Rectal smooth muscle tissue (tissue), 1 donor: Measurements from ENCODE around the gene POLE.
"Not testable (repeated sequence)": the region's sequence is repeated elsewhere in the genome, so short reads cannot be mapped to it uniquely, and the experiment has no call there.

Source experiments
- H3K27ac ChIP-seq: one replicate; pipeline ENCODE4 v1.7.0; 2013; ENCODE audit warnings: low read depth, low read length, inconsistent platforms
- H3K27me3 ChIP-seq: one replicate; pipeline ENCODE4 v1.7.0; 2013; ENCODE audit warnings: low read length; ENCODE audit not compliant: control insufficient read depth, insufficient read depth
- H3K36me3 ChIP-seq: one replicate; pipeline ENCODE4 v1.7.0; 2013; ENCODE audit warnings: low read length; ENCODE audit not compliant: control insufficient read depth, insufficient read depth
- H3K4me1 ChIP-seq: one replicate; pipeline ENCODE4 v1.7.0; 2013; ENCODE audit warnings: low read length; ENCODE audit not compliant: control insufficient read depth, insufficient read depth
- H3K4me3 ChIP-seq: one replicate; pipeline ENCODE4 v1.7.0; 2013; ENCODE audit warnings: low read length
- H3K9ac ChIP-seq: one replicate; pipeline ENCODE4 v1.7.0; 2013; ENCODE audit warnings: low read length

Gene POLE

GRCh38 chr12:132694888-132695287, 7.7 kb upstream of the POLE start:
- H3K27ac ChIP-seq, H3K36me3 ChIP-seq, H3K4me3 ChIP-seq, H3K4me1 ChIP-seq, H3K9ac ChIP-seq, H3K27me3 ChIP-seq: not testable (repeated sequence)

DNA sequence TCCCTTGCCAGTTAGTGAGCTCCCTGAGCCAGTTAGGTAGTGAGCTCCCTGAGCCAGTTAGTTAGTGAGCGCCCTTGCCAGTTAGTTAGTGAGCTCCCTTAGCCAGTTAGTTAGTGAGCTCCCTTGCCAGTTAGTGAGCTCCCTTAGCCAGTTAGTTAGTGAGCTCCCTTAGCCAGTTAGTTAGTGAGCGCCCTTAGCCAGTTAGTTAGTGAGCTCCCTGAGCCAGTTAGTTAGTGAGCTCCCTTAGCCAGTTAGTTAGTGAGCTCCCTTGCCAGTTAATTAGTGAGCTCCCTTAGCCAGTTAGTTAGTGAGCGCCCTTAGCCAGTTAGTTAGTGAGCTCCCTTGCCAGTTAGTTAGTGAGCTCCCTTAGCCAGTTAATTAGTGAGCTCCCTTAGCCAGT, 4.9 kb upstream of the POLE start:
- not testable (repeated sequence) for H3K4me1 ChIP-seq, H3K27ac ChIP-seq, H3K9ac ChIP-seq, H3K36me3 ChIP-seq, H3K4me3 ChIP-seq, H3K27me3 ChIP-seq

DNA sequence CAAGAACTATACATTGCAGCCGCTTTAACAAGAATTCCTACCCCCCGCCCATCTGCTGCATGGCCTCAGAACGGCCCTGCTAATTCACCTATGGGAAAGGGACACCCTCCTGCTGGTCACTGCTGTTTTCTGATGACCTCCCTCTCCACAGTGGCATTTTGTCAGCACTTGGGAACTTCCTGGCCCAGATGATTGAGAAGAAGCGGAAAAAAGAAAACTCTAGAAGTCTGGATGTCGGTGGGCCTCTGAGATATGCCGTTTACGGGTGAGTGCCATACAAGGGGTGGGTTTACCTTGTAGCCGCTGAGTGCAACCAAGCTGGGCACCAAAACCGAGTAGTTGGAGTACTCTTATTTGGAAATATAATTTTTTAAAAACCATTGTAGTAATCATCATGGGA, 3.0 kb upstream of the POLE start:
- no peak overlapping the region for H3K27ac ChIP-seq
- H3K27me3 ChIP-seq: no peaks in the 10 kb centered on the region
- no peaks in the 10 kb centered on the region for H3K4me1 ChIP-seq
- no peak overlapping the region for H3K4me3 ChIP-seq
- H3K36me3 ChIP-seq: no peaks in the 10 kb centered on the region
- H3K9ac ChIP-seq: no peak overlapping the region

- Histone ChIP-seq H3K4me3 (peak overlapping the region; percentile 16), H3K27ac (no peak overlapping the region), H3K4me1 (no peaks in the 10 kb centered on the region), H3K36me3 (no peaks in the 10 kb centered on the region), H3K9ac (no peak overlapping the region), H3K27me3 (no peaks in the 10 kb centered on the region)
Measured at GRCh38 chr12:132689227-132689626, 2.1 kb upstream of the POLE start.

GRCh38 chr12:132686825-132687210, 324 bp downstream of the POLE start:
- no peaks in the 10 kb centered on the region for H3K27me3 ChIP-seq
- no peaks in the 10 kb centered on the region for H3K36me3 ChIP-seq
- peak overlapping the region; percentile 30 for H3K27ac ChIP-seq
- peak overlapping the region; percentile 53 for H3K4me3 ChIP-seq
- no peaks in the 10 kb centered on the region for H3K4me1 ChIP-seq
- no peak overlapping the region for H3K9ac ChIP-seq

DNA sequence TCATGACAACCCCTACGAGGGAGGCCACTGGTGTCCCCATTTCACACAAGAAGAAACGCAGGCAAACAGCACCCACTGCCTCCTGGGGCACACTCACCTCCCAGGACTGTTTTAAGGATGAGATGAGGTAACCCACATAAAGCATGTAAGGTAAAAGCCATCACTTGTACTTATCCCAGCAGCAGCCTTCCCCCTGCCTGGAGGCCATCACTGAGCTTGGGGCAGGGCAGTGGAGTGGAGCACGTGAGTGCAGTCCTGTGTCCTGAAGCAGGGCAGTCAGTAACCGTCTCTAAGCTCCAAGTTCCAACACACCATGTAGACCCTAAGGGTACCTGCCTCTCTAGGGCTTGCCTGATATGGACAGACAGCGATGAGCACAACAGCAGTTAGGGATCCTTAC, 1.7 kb downstream of the POLE start:
- Histone ChIP-seq H3K4me1 (no peaks in the 10 kb centered on the region), H3K27me3 (no peaks in the 10 kb centered on the region), H3K27ac (no peak overlapping the region)

DNA sequence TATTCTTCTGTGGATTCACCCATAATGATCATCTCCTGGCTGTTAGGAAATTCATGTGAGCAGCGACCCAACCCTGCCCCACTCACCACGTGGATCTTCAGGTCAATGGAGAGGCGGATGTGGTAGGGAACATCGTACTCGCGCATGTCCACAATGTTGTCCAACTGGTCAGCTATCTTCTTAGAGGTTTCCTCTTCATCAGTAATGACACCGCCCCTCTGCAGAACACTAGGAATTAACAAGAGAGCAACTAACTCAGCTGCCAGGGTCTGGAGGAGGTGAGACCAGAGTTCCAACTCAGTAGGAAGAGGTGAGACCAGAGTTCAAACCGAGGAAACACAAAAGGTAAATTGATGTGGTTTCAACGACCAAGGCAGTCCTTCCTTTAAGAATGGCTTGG, 9.7 kb downstream of the POLE start:
- no peaks in the 10 kb centered on the region for H3K4me1 ChIP-seq
- H3K27ac ChIP-seq: no peak overlapping the region
- no peak overlapping the region for H3K9ac ChIP-seq
- no peak overlapping the region for H3K4me3 ChIP-seq
- no peaks in the 10 kb centered on the region for H3K27me3 ChIP-seq
- H3K36me3 ChIP-seq: peaks cover 16% of the 10 kb centered on the region

More for the DNA sequence above, 1.7 kb downstream of the POLE start:
- H3K4me3 ChIP-seq: no peak overlapping the region
- no peaks in the 10 kb centered on the region for H3K36me3 ChIP-seq
- no peak overlapping the region for H3K9ac ChIP-seq

- Histone ChIP-seq H3K4me3 (no peak overlapping the region), H3K27ac (no peak overlapping the region), H3K9ac (no peak overlapping the region), H3K27me3 (no peaks in the 10 kb centered on the region), H3K4me1 (no peaks in the 10 kb centered on the region), H3K36me3 (peaks cover 22% of the 10 kb centered on the region)
Measured at GRCh38 chr12:132675757-132676432, 11.2 kb downstream of the POLE start.

- Histone ChIP-seq H3K27me3 (no peaks in the 10 kb centered on the region), H3K36me3 (peaks cover 25% of the 10 kb centered on the region), H3K9ac (no peak overlapping the region), H3K27ac (no peak overlapping the region), H3K4me3 (no peak overlapping the region), H3K4me1 (no peaks in the 10 kb centered on the region)
Measured at GRCh38 chr12:132674561-132674960, 12.6 kb downstream of the POLE start.

- no peak overlapping the region for H3K4me3 ChIP-seq
- H3K36me3 ChIP-seq: peaks cover 25% of the 10 kb centered on the region
- no peak overlapping the region for H3K27ac ChIP-seq
- H3K27me3 ChIP-seq: no peaks in the 10 kb centered on the region
- H3K4me1 ChIP-seq: no peaks in the 10 kb centered on the region
- no peak overlapping the region for H3K9ac ChIP-seq
Measured at GRCh38 chr12:132673288-132674179, 13.6 kb downstream of the POLE start.

DNA sequence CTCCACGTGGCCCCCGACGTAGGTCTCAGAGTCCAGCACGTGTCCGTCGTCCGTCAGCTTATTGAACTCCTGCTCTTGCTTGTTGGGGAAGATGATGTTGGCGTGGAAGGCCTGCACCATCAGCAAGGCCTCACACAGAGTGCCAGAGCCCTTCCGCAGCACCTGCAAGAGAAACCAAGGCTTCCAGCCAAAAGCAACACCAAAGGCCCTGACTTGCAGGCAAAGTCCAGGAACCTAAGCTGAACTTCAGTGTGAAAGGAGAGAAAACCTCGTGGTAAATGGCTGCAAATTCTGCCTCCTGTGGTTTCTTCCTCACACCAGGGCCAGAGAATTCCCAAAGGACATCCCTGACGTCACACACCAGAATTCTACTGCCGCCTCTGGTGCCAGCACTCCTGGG, 14.5 kb downstream of the POLE start:
- Histone ChIP-seq H3K9ac (no peak overlapping the region), H3K4me3 (no peak overlapping the region), H3K27ac (no peak overlapping the region), H3K36me3 (peaks cover 27% of the 10 kb centered on the region), H3K27me3 (no peaks in the 10 kb centered on the region), H3K4me1 (no peaks in the 10 kb centered on the region)

GRCh38 chr12:132672116-132672515, 15.0 kb downstream of the POLE start:
- Histone ChIP-seq H3K4me3 (no peak overlapping the region), H3K36me3 (peaks cover 27% of the 10 kb centered on the region), H3K9ac (no peak overlapping the region), H3K4me1 (no peaks in the 10 kb centered on the region), H3K27me3 (no peaks in the 10 kb centered on the region), H3K27ac (no peak overlapping the region)
